Right kidney (tissue), 9 donors: ENCODE measurements around the gene NUCB1.
A peak's percentile ranks its signal among the peaks of the same experiment; 100 is the strongest.
"Not testable (repeated sequence)": the region's sequence is repeated elsewhere in the genome, so short reads cannot be mapped to it uniquely, and the experiment has no call there.

Experiments used
- DNase-seq: peaks from one replicate; pipeline ENCODE4 v3.0.0-alpha.2; 2016
- long read RNA-seq, 8 donors: transcript quantifications; one replicate each; lab custom pipeline, GENCODE V29; 2026

NUCB1 gene
- long read RNA-seq, donor 1, transcript NUCB1-201 (13 exons, 2,668 nt) = major isoform, 12 of 75 reads
- long read RNA-seq, donor 1, partial matches to known transcripts = 59 of 75 reads
- long read RNA-seq, donor 1, other reads (novel, unspliced or antisense) = 0 of 75 reads
- long read RNA-seq, donor 2, transcript NUCB1-201 (13 exons, 2,668 nt) = major isoform, 10 of 67 reads
- long read RNA-seq, donor 2, partial matches to known transcripts = 55 of 67 reads
- long read RNA-seq, donor 2, other reads (novel, unspliced or antisense) = 0 of 67 reads
- long read RNA-seq, donor 3, partial matches to known transcripts = 10 of 15 reads
- long read RNA-seq, donor 3, other reads (novel, unspliced or antisense) = 0 of 15 reads
- long read RNA-seq, donor 4, partial matches to known transcripts = 37 of 41 reads
- long read RNA-seq, donor 4, other reads (novel, unspliced or antisense) = 0 of 41 reads
- long read RNA-seq, donor 5, transcript NUCB1-201 (13 exons, 2,668 nt) = major isoform, 26 of 60 reads
- long read RNA-seq, donor 5, partial matches to known transcripts = 33 of 60 reads
- long read RNA-seq, donor 5, other reads (novel, unspliced or antisense) = 0 of 60 reads
- long read RNA-seq, donor 6, transcript NUCB1-201 (13 exons, 2,668 nt) = major isoform, 24 of 125 reads
- long read RNA-seq, donor 6, transcript NUCB1-212 (4 exons, 1,515 nt) = minor isoform, 5 of 125 reads
- long read RNA-seq, donor 6, partial matches to known transcripts = 94 of 125 reads
- long read RNA-seq, donor 6, other reads (novel, unspliced or antisense) = 0 of 125 reads
- long read RNA-seq, donor 7, transcript NUCB1-201 (13 exons, 2,668 nt) = major isoform, 10 of 77 reads
- long read RNA-seq, donor 7, partial matches to known transcripts = 58 of 77 reads
- long read RNA-seq, donor 7, other reads (novel, unspliced or antisense) = 0 of 77 reads
- long read RNA-seq, donor 8, transcript NUCB1-201 (13 exons, 2,668 nt) = major isoform, 8 of 23 reads
- long read RNA-seq, donor 8, partial matches to known transcripts = 11 of 23 reads
- long read RNA-seq, donor 8, other reads (novel, unspliced or antisense) = 0 of 23 reads

- peak; percentile 92 for DNase-seq
These were observed at the start of gene NUCB1 for GRCh38 chr19:48899781-48900476. TSS of gene NUCB1 (plus strand) at chr19:48900312. CDS start at chr19:48900797, 485 bp downstream.

GRCh38 chr19:48852292-48852691 is 47.8 kb upstream of the NUCB1 start:
- no peak for DNase-seq

- DNase-seq = no peak
These were observed 46.6 kb upstream of the NUCB1 start for GRCh38 chr19:48853483-48853882.

GRCh38 chr19:48854103-48854502 is 46.0 kb upstream of the NUCB1 start:
- DNase-seq = no peak

GRCh38 chr19:48856921-48857320 is 43.2 kb upstream of the NUCB1 start:
- no peak for DNase-seq

- DNase-seq = no peak
These were observed 41.0 kb upstream of the NUCB1 start for GRCh38 chr19:48858984-48859710.

GRCh38 chr19:48859711-48860572 is 40.2 kb upstream of the NUCB1 start:
- DNase-seq = no peak

GRCh38 chr19:48861313-48861712 is 38.8 kb upstream of the NUCB1 start:
- DNase-seq = no peak

GRCh38 chr19:48862827-48863226 is 37.3 kb upstream of the NUCB1 start:
- no peak for DNase-seq

GRCh38 chr19:48866692-48867091 is 33.4 kb upstream of the NUCB1 start:
- DNase-seq = no peak

GRCh38 chr19:48867123-48867745 is 32.9 kb upstream of the NUCB1 start:
- no peak for DNase-seq

GRCh38 chr19:48867746-48868113 is 32.4 kb upstream of the NUCB1 start:
- DNase-seq = no peak

- peak; percentile 68 for DNase-seq
These were observed 31.8 kb upstream of the NUCB1 start, which contains the start of gene PLEKHA4 for GRCh38 chr19:48868114-48868886. TSS of gene PLEKHA4 (minus strand) at chr19:48868617. CDS start at chr19:48867620, 997 bp downstream.

- DNase-seq = no peak
These were observed 30.1 kb upstream of the NUCB1 start for GRCh38 chr19:48870048-48870447.

- DNase-seq = not testable (repeated sequence)
These were observed 28.5 kb upstream of the NUCB1 start for GRCh38 chr19:48871471-48872181.

- DNase-seq = peak; percentile 89
These were observed 27.8 kb upstream of the NUCB1 start, which contains the start of gene PPP1R15A for GRCh38 chr19:48872182-48872883. TSS of gene PPP1R15A (plus strand) at chr19:48872421. CDS start at chr19:48873234, 813 bp downstream.

- DNase-seq = peak; percentile 75
These were observed 27.1 kb upstream of the NUCB1 start for GRCh38 chr19:48872884-48873475.
